COLO829 (cell line): ENCODE measurements around the gene HSPB9.
"Not testable (repeated sequence)": the region's sequence is repeated elsewhere in the genome, so short reads cannot be mapped to it uniquely, and the experiment has no call there.

Experiments used
- DNase-seq: peaks from one replicate; pipeline ENCODE4 v3.0.0; 2012; ENCODE audit warnings: low spot score

The HSPB9 gene

DNA sequence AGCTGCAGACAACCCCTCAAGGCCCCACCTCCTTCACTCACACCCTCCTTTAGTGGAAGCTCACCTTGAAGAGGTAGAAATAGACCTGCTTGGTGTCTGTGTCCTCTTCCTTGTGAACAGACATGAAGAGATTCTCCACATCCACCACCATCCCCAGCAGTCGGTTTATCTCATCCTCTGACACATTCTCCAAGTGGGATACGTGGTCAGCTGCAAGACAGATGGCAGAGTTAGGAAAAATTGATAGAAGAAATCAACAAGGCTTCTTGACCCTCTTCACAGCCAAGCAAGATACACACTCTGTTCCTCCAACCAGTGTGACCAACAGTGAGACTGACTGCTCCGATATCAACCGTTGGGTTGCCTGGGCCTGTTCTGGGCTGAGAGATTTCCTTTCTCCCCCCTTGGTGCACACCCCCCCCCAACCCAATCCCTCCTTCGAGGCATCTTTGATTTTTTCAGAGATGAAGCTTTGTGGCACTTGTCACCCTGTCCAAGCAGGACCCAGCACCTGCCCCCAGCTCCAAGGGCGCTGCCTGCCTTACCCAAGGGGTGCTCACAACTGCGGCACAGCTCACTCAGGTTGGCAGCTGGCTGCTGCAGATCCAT is 2.3 kb upstream of the HSPB9 start:
- DNase-seq, result no peak

- DNase-seq, result peak; percentile 94
Measured at GRCh38 chr17:42120770-42121769, 1.5 kb upstream of the HSPB9 start, which contains the start of gene KAT2A. KAT2A (minus strand) TSS chr17:42121367; CDS start chr17:42121304, 63 bp downstream.

GRCh38 chr17:42124256-42124655 is 1.7 kb downstream of the HSPB9 start:
- DNase-seq, result no peak

GRCh38 chr17:42125565-42125964 is 3.0 kb downstream of the HSPB9 start:
- DNase-seq, result no peak

- no peak for DNase-seq
Measured at GRCh38 chr17:42126836-42127235, 4.2 kb downstream of the HSPB9 start.

GRCh38 chr17:42127414-42127813 is 4.8 kb downstream of the HSPB9 start:
- no peak for DNase-seq

DNA sequence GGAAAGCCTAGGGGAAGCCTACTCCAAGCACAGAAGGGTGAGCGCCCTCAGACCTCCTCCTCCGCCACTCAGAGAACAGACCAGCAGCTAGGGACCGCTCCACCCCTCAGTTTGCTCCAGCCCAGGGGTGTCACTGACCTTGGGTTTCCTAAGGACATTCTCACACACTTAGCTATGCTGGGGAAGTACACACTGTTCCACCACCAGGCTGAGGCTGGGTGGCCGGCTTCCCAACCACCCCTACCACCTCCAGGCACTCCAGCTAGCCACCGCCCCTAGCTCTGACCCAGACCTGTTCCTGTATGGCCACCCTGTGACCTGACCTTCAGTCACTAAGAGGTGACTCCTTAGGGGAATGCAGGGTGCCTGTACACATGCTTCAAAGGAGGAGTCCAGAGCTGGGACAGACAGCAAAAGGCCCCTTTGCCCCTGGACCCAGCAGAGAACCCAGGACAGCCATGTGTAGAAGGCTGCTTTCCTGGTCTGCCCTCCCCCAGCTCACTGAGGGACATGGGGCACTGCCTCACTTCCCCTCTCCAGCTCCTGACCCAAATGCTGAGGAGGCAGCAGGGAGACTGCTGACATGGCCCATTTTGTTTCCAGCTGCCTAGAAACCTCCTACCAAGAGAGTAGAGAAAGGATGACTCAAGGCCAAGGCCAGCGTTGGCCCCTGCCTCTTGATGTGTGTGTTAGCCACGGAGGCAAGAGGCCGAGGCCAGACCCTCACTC is 6.7 kb downstream of the HSPB9 start:
- no peak for DNase-seq

- DNase-seq, result no peak
Measured at GRCh38 chr17:42130310-42130936, 7.8 kb downstream of the HSPB9 start.

DNA sequence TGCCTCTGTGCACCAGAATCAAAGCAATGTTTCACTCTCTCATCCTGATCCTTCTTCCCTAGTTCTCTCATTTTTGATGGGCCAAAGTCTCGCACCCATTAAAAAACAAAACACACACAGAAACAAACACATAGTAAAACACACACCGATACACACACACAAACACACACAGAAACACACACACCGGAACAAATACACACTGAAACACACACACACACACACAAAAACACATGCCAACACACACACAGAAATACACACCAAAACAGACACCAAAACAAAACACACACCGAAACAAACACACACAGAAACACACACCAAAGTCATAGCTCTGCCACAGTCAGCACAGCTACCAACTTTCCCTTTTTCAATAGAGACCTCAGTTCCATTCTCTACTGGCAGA is 8.6 kb downstream of the HSPB9 start:
- DNase-seq, result no peak

DNA sequence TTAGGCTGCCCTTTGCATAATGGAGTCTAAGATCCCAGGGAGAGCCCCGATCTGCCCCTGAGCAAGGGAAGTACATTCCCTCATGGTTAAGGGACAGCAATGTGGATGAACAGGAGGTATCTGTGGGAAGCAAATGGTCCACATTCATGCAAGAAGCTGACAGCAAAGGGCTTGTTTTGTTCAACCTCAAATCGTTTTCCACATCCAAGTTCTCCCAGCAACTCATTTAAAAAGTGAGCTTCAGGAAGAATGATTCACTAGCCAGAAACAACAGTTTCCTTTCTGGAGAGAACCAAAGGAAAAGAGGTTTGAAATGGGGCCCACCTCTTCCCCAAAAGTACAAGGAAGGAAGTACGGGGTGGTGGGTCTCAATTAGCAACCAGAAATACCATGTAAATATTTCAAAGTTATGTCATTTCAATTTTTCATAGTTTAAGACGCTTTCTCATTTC is 9.4 kb downstream of the HSPB9 start:
- DNase-seq, result peak; percentile 68

DNA sequence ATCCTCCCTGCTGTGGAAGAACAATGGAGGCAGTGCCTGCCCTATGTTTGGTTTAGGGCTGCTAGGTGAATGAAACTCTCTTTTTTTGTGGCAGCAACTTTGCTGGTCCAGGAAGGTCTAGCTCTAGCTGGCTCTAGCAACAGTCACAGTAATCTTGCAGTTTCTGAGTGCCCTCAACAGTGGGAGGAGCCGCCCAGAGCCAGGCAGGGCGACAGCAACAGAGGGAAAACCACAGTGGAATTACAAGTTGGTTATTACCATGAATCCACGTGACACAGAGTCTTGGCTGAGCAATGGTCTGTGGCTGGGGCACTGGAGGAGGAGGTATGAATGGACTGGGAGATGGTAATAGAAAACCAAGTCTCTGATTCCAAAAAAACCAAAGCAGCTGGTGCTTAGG is 10.3 kb downstream of the HSPB9 start:
- peak; percentile 84 for DNase-seq

GRCh38 chr17:42133461-42134041 is 10.9 kb downstream of the HSPB9 start:
- DNase-seq, result no peak

DNA sequence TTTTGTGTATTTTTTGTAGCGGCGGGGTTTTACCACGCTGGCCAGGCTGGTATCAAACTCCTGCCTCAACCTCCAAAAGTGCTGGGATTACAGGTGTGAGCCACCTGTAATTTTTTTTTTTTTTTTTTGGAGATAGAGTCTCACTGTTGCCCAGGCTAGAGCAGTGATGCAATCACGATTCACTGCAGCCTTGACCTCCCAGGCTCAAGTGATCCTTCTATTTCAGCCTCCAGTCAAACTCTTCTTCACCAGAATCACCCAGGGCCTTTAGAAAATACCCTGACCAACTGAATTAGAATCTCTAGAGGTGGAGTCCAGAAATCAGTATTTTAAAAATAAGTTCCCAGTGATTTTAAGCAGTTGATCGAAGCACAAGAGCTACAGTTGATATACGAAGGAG is 12.5 kb downstream of the HSPB9 start:
- no peak for DNase-seq

GRCh38 chr17:42135664-42136653 is 13.4 kb downstream of the HSPB9 start:
- no peak for DNase-seq

GRCh38 chr17:42136654-42137051 is 14.0 kb downstream of the HSPB9 start:
- no peak for DNase-seq

GRCh38 chr17:42138749-42139492 is 16.3 kb downstream of the HSPB9 start:
- DNase-seq, result no peak

- not testable (repeated sequence) for DNase-seq
Measured at GRCh38 chr17:42140690-42141089, 18.1 kb downstream of the HSPB9 start.

DNA sequence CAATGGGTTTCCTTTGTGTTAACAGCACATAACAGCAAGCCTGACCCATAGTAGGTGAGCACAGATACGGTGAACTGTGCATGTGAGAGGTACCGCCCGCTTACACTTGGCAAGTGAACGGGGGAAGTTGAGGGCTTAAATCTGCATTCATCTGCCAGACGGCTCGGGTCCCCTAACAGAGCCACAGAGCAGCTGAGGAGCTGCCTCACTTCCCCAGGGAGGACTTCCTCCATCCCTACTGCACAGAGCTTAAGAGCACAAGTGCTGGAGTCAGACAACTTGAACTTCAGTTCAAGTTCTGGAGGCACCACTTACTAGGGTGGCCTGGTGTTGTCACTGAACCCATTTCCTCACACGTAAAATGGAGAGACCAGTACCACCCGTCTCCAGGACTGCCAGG is 18.8 kb downstream of the HSPB9 start:
- DNase-seq, result no peak

GRCh38 chr17:42142371-42142896 is 19.8 kb downstream of the HSPB9 start:
- DNase-seq, result no peak
